Activated naive CD4-positive, alpha-beta T cell (primary cell): ENCODE results near the gene EIF5.

Experiments
- DNase-seq, 4 experiments: peaks; one replicate each; lab custom pipeline; 2025; lab: John Stamatoyannopoulos, UW

EIF5 gene

DNA sequence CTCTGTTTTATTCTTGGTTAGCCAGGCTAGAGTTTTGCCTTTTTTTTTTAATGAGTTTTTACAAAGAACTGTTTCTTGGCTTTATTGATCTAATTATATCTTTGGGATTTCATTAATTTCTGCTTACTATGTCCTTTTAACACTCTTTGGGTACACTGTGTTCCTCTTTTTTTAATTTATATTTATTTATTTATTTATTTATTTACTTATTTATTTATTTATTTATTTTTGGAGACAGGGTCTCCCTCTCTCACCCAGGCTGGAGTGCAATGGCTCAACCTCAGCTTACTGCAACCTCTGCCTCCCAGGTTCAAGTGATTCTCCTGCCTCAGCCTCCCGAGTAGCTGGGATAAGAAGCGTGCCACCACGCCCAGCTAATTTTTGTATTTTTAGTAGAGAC, 36.0 kb downstream of the EIF5 start:
- DNase-seq, result no peak

DNA sequence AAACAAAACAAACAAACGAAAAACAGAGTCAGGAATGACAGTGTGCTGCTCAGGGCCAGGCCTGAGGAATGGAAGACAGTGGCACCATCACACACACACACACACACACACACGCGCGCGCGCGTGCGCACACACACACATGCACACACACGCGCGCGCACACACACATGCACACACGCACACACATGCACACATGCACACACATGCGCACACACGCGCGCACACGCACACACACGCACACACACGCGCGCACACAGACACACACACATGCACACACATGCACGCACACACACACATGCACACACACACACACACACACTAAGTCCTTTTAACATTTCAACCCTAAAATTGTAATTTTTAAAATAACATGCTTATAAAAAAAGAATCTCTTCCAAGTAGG, 38.0 kb downstream of the EIF5 start:
- no peak for DNase-seq

DNA sequence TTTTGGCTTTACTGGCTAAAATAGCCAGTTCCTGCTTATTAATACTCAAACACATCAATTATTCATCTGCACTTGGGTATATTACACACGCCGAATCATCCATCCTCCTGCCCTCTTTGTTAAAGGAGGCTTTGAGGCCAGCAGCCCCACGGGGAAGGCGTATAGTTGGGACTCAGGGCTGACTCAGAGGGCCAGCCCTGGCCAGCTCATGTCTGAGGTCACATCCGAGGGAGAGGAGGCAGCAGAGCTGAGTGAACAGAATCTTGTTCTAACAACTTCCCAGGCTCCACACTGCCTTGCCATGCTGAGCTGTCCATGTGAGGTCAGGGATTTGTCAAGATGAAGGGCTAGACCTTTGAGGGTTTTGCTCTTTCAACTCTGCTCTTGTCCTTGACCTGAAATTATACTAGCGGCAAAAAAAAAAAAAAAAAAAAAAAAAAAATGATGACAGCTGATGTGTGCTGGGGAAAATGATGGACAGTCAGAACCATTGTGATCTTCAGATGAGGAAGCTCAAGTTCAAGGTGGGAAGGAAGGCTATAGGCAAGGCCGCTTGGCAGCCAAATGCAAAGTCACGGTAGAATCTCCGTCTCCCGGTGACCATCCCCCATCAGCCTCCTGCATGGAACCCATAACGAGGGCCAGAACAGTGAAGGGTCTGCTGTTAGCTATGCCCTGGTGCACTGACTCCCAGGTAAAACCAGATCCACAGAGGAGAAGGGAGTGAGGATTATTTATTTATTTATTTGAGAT, 38.7 kb downstream of the EIF5 start:
- no peak for DNase-seq

DNA sequence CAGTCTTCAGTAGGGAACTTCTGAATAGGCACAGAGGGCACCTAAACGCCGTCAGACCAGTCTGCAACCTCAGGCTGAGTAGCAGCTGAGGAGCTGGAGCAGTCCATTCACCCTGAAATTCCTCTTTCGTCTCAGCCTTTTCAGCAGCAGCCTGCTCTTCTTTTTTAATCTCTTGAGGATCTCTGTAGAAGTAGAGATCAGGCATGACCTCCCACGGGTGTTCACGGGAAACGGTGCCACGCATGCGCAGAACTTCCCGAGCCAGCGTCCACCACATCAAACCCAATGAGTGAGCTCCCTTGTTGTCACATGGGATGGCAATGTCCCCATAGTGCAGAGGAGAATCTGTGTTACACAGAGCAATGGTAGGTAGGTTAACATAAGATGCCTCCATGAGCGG, 40.1 kb downstream of the EIF5 start:
- no peak for DNase-seq

DNA sequence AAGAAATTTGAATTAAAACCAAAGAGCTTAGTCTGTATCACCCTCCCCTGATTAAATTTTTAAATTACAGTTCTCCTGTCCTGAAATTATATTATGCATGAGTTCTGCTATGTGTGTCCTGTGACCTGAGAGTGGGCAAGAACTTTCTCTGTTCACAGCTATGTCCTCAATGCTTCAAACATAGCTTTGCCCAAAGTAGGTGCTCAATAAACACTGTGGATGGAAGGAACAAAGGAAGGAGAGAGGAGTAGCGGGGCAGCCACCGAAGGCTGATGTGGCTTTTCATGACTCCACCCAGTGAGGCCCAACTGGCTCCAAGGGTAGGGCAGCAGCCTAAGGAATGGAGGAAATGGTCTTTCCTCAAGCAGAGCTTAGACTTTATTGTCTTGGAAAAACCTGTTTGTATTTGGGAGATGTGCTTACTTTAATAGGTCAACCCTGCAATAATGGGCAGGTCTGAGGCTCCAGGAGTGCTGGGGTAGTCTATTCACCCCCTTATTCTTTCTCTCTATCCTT, 43.5 kb downstream of the EIF5 start:
- DNase-seq, result no peak

DNA sequence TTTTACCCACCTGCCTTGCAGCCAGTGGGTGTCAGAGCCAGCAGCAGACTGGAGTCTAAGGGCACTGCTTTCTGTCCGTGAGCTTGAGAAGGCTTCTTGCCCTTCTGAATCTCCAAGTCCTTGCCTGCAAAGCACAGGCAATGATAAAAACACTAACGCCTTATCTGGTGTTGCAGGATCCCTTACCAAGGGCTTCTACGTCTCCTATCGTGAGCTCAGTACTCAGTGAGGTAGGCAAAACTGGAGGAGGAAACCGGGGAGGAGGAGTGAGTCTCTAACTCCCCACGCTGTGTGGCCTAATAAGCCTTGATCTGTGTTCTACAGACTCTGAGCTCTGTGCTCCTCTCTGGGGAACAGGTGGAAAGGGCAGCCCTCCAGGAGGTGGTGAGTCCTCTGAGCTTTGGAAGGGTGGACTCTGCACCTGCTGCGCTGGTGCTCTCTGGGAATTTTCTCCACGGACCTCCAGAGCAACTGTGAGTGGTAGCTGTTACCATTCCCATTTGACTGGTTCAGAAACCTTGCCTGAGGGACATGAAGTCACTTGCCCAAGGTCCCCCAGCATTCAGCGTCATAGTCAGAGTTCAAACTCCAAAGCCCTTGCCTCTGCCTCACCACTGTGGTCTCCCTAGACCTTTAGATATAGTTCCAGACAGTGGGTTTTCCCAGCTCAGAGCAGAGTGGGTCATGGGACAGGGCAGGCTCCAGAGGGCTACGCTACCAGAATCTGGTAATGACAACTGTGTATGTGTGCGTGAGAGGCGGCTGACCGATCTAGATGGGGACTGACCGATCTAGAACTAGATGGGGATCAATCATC, 44.2 kb downstream of the EIF5 start:
- DNase-seq, result no peak

DNA sequence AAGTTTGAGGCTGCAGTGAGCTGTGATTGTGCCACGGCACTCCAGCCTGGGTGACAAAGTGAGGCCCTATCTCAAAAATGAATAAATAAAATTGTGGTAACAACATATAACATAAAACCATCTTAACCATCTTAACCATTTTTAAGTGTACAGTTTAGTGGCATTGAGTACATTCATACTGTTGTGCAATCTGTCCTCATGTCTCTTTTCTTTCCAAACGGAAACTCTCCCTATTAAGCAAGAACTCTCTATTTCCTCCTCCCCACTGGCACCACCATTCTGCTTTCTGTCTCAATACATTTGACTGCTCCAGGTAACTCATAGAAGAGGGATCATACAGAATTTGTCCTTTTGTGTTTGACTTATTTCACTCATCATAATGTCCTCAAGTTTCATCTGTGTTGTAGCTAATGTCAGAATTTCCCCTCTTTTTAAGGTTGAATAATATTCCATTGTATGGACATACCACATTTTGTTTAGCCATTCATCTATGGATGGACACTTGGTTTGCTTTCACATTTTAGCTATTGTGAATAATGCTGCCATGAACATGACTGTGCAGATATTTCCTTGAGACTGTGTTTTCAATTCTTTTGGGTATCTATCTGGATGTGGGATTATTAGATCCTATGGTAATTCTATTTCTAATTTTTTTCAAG, 46.8 kb downstream of the EIF5 start:
- DNase-seq, result no peak

DNA sequence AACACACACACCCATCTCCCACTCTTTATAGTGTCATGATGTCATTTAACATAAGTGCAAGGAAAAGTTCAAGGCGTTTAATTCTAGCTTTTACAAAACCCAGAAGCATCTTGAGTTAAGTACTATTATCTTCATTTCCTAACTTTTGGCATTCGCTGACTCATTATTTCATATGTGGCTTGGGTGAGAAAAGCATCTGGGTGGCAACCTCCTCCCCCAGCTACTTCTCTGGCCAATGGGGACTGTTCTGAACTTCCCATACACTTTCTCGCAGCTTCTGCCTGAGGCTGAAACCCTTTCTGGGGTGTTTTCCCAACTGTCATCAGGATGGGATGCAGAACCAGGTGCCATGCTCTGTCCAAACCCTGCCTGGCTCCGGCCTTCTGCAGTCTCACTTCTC, 48.3 kb downstream of the EIF5 start:
- DNase-seq, result no peak

DNA sequence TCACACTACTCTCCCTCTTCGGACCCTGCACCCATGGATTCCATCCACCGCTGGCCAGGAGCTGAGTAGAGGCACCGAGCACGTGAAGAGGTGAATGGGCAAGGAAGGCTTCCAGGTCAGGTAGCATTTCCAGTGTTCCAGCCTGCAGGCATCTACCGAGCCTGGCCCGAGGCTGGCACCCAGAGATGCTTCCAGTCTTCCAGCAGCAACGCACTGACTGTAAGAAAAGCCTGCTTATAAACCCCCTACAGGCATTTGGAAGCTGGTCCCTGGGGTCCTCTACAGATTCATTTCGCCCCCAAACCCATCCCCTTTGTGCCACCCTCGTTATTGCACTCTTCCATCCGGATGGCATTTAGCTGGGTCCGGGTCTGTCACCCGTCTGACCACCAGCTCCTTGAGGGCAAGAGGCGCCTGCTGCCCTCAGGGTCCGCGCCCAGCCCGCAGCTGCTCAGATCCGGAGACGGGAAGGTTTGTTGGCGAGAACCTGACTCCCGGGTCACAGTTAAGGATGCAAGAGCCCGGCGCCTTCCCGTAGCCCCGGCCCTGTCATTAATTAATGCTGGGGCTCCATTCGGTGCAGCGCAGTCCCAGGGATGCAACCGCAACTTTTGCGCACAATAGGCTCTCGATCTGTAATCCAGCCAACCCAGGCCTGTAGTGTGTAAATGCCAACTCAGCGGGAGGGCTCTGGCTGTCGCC, 50.6 kb downstream of the EIF5 start:
- DNase-seq, result no peak

DNA sequence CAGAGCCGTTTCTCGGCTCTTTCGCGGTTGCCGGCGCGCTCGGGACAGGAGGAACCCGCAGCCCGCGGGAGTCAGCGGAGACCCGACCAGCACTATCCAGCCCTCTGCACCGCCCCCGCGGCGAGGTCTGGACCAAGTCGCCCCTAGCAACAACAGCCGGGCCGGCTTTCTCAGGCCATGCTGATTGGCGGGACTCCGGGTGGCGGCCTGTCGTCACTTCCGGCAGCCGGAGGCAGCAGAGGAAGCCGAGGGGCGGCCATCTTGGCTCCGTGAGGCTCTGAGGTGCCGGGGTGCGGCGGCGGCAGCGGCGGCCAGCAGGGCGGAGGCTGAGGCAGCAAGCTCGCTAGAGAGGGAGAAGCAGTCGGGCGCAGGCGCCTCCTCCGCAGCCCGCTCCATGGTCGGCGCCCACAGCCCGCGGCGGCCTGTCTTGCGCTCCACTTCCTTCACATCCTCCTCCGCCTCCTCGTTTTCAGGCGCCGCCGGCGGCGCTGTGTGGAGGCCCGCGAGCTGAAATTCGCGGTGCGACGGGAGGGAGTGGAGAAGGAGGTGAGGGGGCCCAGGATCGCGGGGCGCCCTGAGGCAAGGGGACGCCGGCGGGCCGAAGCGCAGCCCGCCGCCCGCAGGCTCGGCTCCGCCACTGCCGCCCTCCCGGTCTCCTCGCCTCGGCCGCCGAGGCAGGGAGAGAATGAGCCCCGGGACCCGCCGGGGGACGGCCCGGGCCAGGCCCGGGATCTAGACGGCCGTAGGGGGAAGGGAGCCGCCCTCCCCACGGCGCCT, 51.3 kb downstream of the EIF5 start, which contains the start of gene MARK3:
Gene MARK3, plus strand, starts transcription at position 264 of the 777 bp plus-strand sequence. CDS start 615 bp downstream, outside the sequence.
- peak; percentile 85 to 93 (median 92) for DNase-seq

DNA sequence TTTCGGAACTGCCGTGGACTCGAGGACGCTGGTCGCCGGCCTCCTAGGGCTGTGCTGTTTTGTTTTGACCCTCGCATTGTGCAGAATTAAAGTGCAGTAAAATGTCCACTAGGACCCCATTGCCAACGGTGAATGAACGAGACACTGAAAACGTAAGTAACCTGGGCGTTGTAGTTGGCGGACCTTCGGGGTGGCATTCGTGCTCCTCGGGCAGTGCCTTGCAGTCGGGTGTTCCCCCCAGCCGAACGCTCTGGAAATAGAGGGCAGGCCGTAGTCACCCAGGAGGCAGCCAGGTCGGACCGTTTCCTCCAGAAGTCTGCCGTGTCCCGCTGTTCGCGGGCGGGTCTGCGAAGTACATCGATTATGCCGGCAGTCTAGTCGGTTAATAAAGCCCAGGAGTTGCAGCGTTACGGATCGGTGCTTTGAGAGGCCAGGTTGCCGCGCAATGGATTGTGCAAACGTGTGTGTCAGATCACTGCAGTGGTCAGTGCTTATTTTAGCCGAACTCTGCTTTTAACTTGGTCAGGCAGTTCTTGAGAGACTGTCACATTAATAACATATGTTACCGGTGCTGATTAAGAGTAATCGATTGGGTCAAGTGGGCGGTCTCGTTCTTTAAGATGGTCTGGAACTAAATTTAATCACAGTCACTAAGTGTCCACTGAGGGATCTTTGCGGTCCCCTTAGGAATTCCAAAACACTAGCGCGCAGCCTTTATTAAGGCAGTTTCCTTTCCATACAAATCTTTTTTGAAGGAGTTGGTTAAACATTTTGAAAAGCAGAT, 52.1 kb downstream of the EIF5 start:
- peak in 2 of 4 experiments; percentile 21 to 24 for DNase-seq

DNA sequence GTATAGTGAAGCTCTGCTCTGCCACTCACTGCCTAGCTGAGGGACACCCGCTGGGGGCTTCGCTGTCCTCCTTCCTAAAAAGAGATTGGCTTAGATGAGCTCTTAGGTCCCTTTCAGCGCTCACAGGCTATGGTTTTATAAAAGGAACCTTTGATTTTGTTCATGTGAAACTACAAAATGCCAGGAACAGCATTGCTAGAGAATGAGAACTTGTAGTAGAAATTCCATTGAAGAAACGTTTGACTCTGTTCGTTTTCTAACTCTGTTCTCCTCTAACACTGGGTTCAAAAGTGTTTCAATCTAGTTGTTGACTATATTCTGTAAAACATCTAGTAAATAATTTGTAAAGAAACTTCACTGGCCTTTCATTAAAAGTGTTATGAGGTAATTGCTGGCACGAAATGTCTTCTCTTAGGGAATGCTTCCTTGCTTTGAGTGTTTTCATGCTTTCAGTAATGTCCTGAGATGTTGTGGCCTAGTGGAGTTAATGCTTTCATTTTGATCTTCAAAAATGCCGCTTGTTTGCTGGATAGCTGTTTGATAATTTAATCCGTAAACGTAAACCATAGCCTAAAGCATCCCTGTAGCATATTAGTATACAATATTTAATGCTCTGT, 52.8 kb downstream of the EIF5 start:
- no peak for DNase-seq

DNA sequence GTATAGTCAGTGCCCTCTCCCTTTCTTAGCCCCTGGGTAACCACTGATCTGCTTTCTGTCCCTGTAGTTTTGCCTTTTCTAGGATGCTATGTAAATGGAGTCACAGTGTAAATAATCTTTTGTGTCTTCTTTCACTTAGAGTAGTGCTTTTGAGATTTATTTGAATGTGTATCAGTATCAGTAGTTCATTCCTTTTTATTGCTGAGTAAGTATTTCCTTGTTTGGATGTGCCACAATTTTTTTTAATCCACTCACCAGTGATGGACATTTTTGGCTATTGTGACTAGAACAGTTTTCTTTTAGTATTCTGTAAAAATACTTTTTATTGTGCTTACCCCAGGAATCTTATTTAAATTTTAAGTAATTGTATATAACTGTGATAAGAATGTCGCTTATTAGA, 54.6 kb downstream of the EIF5 start:
- DNase-seq, result no peak

DNA sequence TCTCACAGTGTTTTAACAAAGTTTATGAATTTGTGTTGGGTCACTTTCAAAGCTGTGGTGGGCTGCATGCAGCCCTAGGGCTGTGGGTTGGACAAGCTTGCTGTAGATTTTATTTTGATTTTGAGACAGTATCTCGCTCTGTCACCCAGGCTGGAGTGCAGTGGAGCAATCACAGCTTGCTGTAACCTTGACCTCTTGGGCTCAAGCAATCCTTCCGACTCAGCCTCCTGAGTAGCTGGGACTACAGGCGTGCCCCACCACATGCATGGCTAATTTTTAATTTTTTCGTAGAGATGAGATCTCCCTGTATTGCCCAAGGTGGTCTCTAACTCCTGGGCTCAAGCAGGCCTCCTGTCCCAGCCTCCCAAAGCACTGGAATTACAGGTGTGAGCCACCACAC, 56.6 kb downstream of the EIF5 start:
- DNase-seq, result no peak

DNA sequence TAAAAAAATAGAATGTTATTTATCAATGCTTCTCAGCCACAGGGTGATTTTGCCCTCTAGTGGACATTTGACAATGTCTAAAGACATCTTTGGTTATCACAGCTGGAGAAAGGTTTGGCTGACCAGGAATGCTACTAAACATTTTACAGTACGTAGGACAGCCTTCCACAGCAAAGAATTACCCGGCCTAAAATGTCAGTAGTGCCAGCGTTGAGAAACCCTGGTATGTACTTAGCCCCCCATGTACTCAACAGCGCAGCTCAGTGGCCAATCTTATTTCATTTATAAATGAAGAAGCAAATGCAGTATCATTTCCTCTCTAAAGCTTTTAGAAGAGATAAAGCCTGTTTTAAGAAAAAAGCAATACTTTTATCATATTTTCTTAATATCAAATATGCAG, 57.0 kb downstream of the EIF5 start:
- DNase-seq, result peak in 2 of 4 experiments; percentile 5 to 25

DNA sequence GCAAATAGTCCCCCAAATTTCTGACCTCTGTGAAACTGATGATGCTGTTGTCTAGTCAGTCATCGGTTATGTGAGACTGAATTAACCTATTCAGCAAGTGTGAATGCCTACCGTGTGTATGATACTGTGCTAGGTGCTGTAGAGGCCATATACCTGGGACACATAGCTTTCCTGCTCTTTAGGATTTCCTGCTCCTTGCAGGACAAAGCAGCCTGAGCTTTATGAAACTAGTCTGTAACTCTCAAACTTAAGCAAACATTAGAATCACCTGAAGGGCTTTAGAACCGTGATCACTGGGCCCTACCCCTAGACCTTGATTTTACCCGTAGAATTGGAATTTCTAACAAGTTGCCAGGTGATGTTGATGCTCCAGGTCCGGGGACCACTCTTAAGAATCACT, 58.1 kb downstream of the EIF5 start:
- DNase-seq, result no peak

DNA sequence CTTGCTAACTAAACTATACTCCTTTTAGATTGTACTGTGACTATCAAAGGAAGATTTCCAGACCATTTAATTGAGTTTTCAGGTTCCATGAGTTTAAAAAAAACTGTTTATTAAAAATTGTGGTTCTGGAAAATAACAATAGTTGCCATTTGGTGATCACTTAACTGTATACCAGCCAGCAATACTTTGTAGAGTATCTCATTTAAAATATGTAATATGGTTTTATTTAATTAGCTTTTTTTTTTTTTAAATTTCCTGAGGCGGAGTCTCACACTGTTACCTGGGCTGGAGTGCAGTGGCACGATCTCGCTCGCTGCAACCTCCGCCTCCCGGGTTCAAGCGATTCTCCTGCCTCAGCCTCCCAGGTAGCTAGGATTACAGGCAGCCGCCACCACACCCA, 58.5 kb downstream of the EIF5 start:
- DNase-seq, result no peak

DNA sequence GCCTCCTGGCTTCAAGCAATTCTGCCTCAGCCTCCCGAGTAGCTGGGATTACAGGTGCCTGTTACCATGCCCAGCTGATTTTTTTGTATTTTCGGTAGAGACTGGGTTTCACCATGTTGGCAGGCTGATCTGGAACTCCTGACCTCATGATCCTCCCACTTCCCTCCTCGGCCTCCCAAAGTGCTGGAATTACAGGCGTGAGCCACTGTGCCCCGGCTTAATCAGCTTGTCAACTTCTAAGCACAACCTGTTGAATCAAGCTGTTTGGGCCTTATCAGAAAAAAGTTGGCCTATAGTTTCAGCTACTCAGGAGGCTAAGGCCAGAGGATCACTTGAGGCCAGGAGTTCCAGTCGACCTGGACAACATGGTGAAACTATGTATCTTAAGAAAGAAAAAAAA, 59.0 kb downstream of the EIF5 start:
- DNase-seq, result no peak

DNA sequence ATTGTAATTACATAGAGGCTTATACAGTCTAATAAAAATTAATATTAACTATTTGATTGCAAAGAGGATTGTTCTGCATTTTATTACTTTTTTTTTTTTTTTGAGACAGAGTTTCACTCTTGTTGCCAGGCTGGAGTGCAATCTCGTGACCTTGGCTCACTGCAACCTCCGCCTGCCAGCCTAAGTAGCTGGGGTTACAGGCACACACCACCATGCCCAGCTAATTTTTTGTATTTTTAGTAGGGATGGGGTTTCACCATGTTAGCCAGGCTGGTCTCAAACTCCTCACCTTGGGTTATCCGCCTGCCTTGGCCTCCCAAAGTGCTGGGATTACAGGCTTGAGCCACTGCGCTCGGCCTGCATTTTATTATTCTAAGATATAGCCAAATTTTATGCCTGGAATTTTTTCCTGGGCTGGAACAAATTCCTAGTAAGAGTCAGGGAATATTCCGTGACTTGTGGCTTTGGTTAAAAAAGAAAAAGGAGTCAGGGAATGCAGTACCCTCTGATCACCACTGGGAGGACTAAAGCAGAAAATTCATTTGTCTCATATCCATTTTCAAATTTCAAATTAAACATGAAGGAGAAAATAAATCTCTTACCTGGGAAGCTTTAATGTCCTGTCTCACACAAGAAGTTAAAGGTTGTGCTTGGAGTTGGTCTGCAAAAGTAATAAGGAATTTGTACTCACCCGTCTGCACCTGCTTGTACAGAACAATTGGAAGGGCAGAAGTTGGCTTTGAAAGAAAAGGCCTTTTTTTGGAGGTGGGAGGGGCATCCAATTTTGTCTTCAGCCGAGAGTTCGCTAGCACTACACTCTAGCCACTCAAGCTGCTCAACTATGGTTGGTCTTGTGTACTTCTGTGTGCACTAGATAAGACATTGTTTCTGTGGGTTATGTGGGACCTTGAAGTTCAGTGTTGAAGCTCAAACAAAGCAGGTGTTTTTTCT, 59.9 kb downstream of the EIF5 start:
- no peak for DNase-seq
